CD8-positive, alpha-beta memory T cell (primary cell): ENCODE results near the gene ARPP19. TPM values are rescaled to one million over a fixed set of nuclear protein-coding genes. Genes with fewer than 3 reads are reported as not detected.
"Not testable (repeated sequence)": the region's sequence is repeated elsewhere in the genome, so short reads cannot be mapped to it uniquely, and the experiment has no call there.

Experiments used
- CTCF ChIA-PET: fragments of 350-600 bp; sonication (Branson Sonifier 250); formaldehyde crosslinking; loops from one replicate; lab custom pipeline; 2021; ENCODE audit warnings: antibody characterized with exemption; lab: Charles Lee
- POLR2A ChIA-PET: fragments of 350-600 bp; sonication (Branson Sonifier 250); formaldehyde crosslinking; loops from one replicate; lab custom pipeline; 2021; ENCODE audit warnings: antibody characterized with exemption; lab: Charles Lee
- DNase-seq, 5 donors: peaks; one replicate each; pipeline versions ENCODE4 v3.0.0 to v3.0.0-alpha.2; 2020 to 2022; ENCODE audit warnings: mixed read lengths in 1 of 5
- H3K27ac ChIP-seq: one replicate; pipeline ENCODE4 v1.7.0; 2013; ENCODE audit warnings: low read depth, mild to moderate bottlenecking, low read length, moderate library complexity
- H3K27me3 ChIP-seq: 2 replicates; pipeline ENCODE4 v1.7.0; 2013; ENCODE audit warnings: low read length, mild to moderate bottlenecking; ENCODE audit not compliant: insufficient read depth, poor library complexity, severe bottlenecking
- H3K36me3 ChIP-seq: 2 replicates; pipeline ENCODE4 v1.7.0; 2013; ENCODE audit warnings: mild to moderate bottlenecking, low read length, moderate library complexity; ENCODE audit not compliant: insufficient read depth
- H3K4me1 ChIP-seq: 2 replicates; pipeline ENCODE4 v1.7.0; 2013; ENCODE audit warnings: mild to moderate bottlenecking, low read length, moderate library complexity; ENCODE audit not compliant: insufficient read depth
- H3K4me3 ChIP-seq: 2 replicates; pipeline ENCODE4 v1.7.0; 2013; ENCODE audit warnings: mild to moderate bottlenecking, low read length
- H3K9me3 ChIP-seq: 2 replicates; pipeline ENCODE4 v1.7.0; 2013; ENCODE audit warnings: mild to moderate bottlenecking, low read length
- H3K27ac Mint-ChIP-seq, 8 donors: one replicate each; pipeline ENCODE4 v1.8.0; 2020 to 2021; ENCODE audit warnings: mixed read lengths in 8 of 8, mild to moderate bottlenecking in 6 of 8, inconsistent platforms in 3 of 8, moderate library complexity in 3 of 8
- H3K27me3 Mint-ChIP-seq, 2 donors: one replicate each; pipeline ENCODE4 v1.8.0; 2020 to 2021; ENCODE audit warnings: mixed read lengths in 2 of 2, mild to moderate bottlenecking in 1 of 2, moderate library complexity in 1 of 2
- H3K36me3 Mint-ChIP-seq, 3 donors: one replicate each; pipeline ENCODE4 v1.8.0; 2020 to 2021; ENCODE audit warnings: mixed read lengths in 3 of 3, inconsistent platforms in 1 of 3, mild to moderate bottlenecking in 1 of 3
- H3K4me1 Mint-ChIP-seq, 3 donors: one replicate each; pipeline ENCODE4 v1.8.0; 2020 to 2021; ENCODE audit warnings: mixed read lengths in 3 of 3, inconsistent platforms in 1 of 3, mild to moderate bottlenecking in 1 of 3
- H3K4me3 Mint-ChIP-seq, 7 donors: one replicate each; pipeline ENCODE4 v1.8.0; 2020 to 2021; ENCODE audit warnings: mixed read lengths in 7 of 7, mild to moderate bottlenecking in 6 of 7, moderate library complexity in 4 of 7, inconsistent platforms in 2 of 7
- H3K9me3 Mint-ChIP-seq, 5 donors: one replicate each; pipeline ENCODE4 v1.8.0; 2020 to 2022; ENCODE audit warnings: mixed read lengths in 5 of 5, mild to moderate bottlenecking in 3 of 5, moderate library complexity in 2 of 5, inconsistent platforms in 1 of 5
- polyA plus RNA-seq: library from polyadenylated mRNA; unstranded; fragments of 300-500 nt; fragmentation: Illumina TruSeq; gene quantifications from one replicate; pipeline ENCODE4 v1.2.3, GENCODE V29; 2021
- total RNA-seq, 2 experiments: library from RNA; stranded (reverse); gene quantifications; one replicate each; pipeline ENCODE4 v1.2.3, GENCODE V29; 2021

Gene ARPP19
- total and polyA plus RNA-seq, 3 experiments from 2014 or later = 55.3 to 270 (median 226) TPM

GRCh38 chr15:52559022-52559421, 9.8 kb downstream of the ARPP19 start:
- Histone ChIP-seq H3K27ac (no peak overlapping the region), H3K27me3 (no peaks in the 10 kb centered on the region), H3K4me3 (no peak overlapping the region), H3K36me3 (peaks cover 8% of the 10 kb centered on the region), H3K9me3 (no peaks in the 10 kb centered on the region), H3K4me1 (peaks cover 27% of the 10 kb centered on the region)
- Mint-ChIP-seq H3K9me3 (no peaks in the 10 kb centered on the region), H3K27ac (peak overlapping the region in 6 of 8 donors; percentile 3 to 51 (median 39)), H3K4me3 (peak overlapping the region in 5 of 7 donors; percentile 4 to 49 (median 8)), H3K27me3 (no peaks in the 10 kb centered on the region), H3K36me3 (peaks cover 4 to 44% (median 14%) of the 10 kb centered on the region in 3 donors), H3K4me1 (peaks cover 66 to 91% (median 89%) of the 10 kb centered on the region in 3 donors)
- POLR2A ChIA-PET = no interaction called here
- no peak for DNase-seq
- CTCF ChIA-PET = interaction anchor here (0.7 kb wide), 1 partner anchor 302 kb away, joined by 3 read pairs; no protein-coding TSS in a partner anchor

DNA sequence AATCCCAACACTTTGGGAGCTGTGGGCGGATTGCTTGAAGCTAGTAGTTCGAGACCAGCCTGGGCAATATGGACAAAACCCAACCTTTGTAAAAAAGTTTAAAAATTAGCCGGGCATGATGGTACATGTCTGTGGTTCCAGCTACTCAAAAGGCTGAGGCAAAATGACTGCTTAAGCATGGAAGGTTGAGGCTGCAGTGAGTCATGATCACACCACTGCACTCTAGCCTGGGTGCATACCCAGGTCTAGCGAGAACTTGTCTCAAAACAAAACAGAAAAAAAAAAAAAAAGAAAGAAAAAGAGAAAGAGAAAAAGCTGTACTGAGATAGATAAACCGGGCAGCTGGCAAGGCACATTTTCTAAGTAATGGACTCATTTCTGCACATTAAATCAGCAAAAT, 10.6 kb downstream of the ARPP19 start:
- H3K27ac ChIP-seq = no peak overlapping the region
- Mint-ChIP-seq H3K4me1 (peaks cover 63 to 90% (median 87%) of the 10 kb centered on the region in 3 donors), H3K27me3 (no peaks in the 10 kb centered on the region), H3K9me3 (no peaks in the 10 kb centered on the region), H3K36me3 (peaks cover 4 to 48% (median 14%) of the 10 kb centered on the region in 3 donors), H3K27ac (peak overlapping the region in 6 of 8 donors; percentile 22 to 80 (median 56)), H3K4me3 (peak overlapping the region in 6 of 7 donors; percentile 16 to 64 (median 37))
- DNase-seq = peak in 3 of 5 donors; percentile 14 to 71 (median 19)
- no peaks in the 10 kb centered on the region for H3K9me3 ChIP-seq
- ChIA-PET POLR2A (interaction anchor here (0.7 kb wide), 1 partner anchor 8 kb away, joined by 10 read pairs; no protein-coding TSS in a partner anchor), CTCF (no interaction called here)
- H3K36me3 ChIP-seq = peaks cover 12% of the 10 kb centered on the region
- H3K27me3 ChIP-seq = no peaks in the 10 kb centered on the region
- H3K4me1 ChIP-seq = peaks cover 20% of the 10 kb centered on the region
- no peak overlapping the region for H3K4me3 ChIP-seq

DNA sequence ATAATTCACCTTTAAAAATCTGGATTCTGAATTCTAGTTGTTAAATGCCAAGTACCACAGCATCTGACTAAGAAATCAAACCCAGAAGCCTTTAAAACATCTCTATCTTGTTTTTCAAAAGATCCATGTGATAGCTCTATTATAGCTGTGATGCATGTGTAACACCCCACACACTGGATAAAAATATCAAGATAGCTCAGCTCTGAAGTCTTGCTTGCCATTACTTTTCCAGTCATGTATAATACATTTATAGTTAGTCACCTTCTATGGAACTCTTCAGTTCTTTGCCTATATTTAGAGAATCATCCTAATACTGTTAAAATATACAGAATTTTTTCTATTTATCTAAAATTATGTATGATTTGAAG, 11.6 kb downstream of the ARPP19 start:
- CTCF ChIA-PET = no interaction called here
- H3K4me1 ChIP-seq = peaks cover 20% of the 10 kb centered on the region
- peaks cover 4 to 47% (median 14%) of the 10 kb centered on the region in 3 donors for H3K36me3 Mint-ChIP-seq
- no peaks in the 10 kb centered on the region for H3K9me3 ChIP-seq
- H3K27me3 ChIP-seq = no peaks in the 10 kb centered on the region
- POLR2A ChIA-PET = no interaction called here
- H3K4me1 Mint-ChIP-seq = peaks cover 56 to 80% (median 78%) of the 10 kb centered on the region in 3 donors
- H3K27me3 Mint-ChIP-seq = no peaks in the 10 kb centered on the region
- H3K27ac Mint-ChIP-seq = peak overlapping the region in 3 of 8 donors; percentile 47 to 51 (median 50)
- H3K4me3 Mint-ChIP-seq = no peak overlapping the region
- H3K4me3 ChIP-seq = no peak overlapping the region
- peaks cover 12% of the 10 kb centered on the region for H3K36me3 ChIP-seq
- no peak overlapping the region for H3K27ac ChIP-seq
- no peaks in the 10 kb centered on the region for H3K9me3 Mint-ChIP-seq
- DNase-seq = no peak

GRCh38 chr15:52556524-52557273, 12.1 kb downstream of the ARPP19 start:
- H3K4me3 Mint-ChIP-seq = no peak overlapping the region
- H3K27ac Mint-ChIP-seq = peak overlapping the region in 6 of 8 donors; percentile 22 to 73 (median 49)
- H3K9me3 Mint-ChIP-seq = no peaks in the 10 kb centered on the region

DNA sequence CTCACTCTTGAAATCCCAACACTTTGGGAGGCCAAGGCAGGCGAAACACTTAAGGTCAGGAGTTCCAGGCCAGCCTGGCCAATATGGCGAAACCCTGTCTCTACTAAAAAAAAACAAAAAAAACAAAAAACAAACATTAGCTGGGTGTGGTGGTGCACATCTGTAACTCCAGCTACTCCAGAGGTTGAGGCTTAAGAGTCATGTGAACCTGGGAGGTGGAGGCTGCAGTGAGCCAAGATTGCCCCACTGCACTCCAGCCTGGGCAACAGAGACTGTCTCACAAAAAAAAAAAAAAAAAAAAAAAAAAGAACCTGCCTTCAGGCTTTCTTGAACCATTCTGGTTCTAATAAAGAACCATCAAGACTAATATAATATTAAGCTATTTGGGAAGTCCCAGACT, 16.5 kb downstream of the ARPP19 start:
- peaks cover 30% of the 10 kb centered on the region for H3K36me3 ChIP-seq
- no peak overlapping the region for H3K27ac ChIP-seq
- Mint-ChIP-seq H3K4me1 (peaks cover 20 to 35% (median 31%) of the 10 kb centered on the region in 3 donors), H3K36me3 (peaks cover 4 to 77% (median 19%) of the 10 kb centered on the region in 3 donors), H3K27ac (no peak overlapping the region), H3K4me3 (no peak overlapping the region), H3K27me3 (no peaks in the 10 kb centered on the region), H3K9me3 (no peaks in the 10 kb centered on the region)
- H3K4me3 ChIP-seq = no peak overlapping the region
- POLR2A ChIA-PET = interaction anchor here (0.5 kb wide), 1 partner anchor 24 kb away, joined by 5 read pairs; no protein-coding TSS in a partner anchor
- no peak for DNase-seq
- H3K27me3 ChIP-seq = no peaks in the 10 kb centered on the region
- H3K4me1 ChIP-seq = no peaks in the 10 kb centered on the region
- CTCF ChIA-PET = interaction anchor here (2.9 kb wide), 1 partner anchor 11 kb away, joined by 12 read pairs; no protein-coding TSS in a partner anchor
- H3K9me3 ChIP-seq = no peaks in the 10 kb centered on the region

More at GRCh38 chr15:52556524-52557273, 12.1 kb downstream of the ARPP19 start:
- no peaks in the 10 kb centered on the region for H3K27me3 ChIP-seq
- no peak overlapping the region for H3K27ac ChIP-seq
- peaks cover 14% of the 10 kb centered on the region for H3K36me3 ChIP-seq
- H3K4me3 ChIP-seq = no peak overlapping the region
- no peaks in the 10 kb centered on the region for H3K9me3 ChIP-seq
- peaks cover 20% of the 10 kb centered on the region for H3K4me1 ChIP-seq
- Mint-ChIP-seq H3K27me3 (no peaks in the 10 kb centered on the region), H3K36me3 (peaks cover 4 to 53% (median 14%) of the 10 kb centered on the region in 3 donors), H3K4me1 (peaks cover 52 to 75% (median 72%) of the 10 kb centered on the region in 3 donors)
- CTCF ChIA-PET = interaction anchor here (0.9 kb wide), 1 partner anchor 8 kb away, joined by 3 read pairs; no protein-coding TSS in a partner anchor
- no peak for DNase-seq
- POLR2A ChIA-PET = no interaction called here

- Histone ChIP-seq H3K4me3 (no peak overlapping the region), H3K27ac (no peak overlapping the region), H3K9me3 (no peaks in the 10 kb centered on the region), H3K27me3 (no peaks in the 10 kb centered on the region), H3K36me3 (peaks cover 28% of the 10 kb centered on the region), H3K4me1 (no peaks in the 10 kb centered on the region)
- H3K4me3 Mint-ChIP-seq = no peak overlapping the region
- no peaks in the 10 kb centered on the region for H3K27me3 Mint-ChIP-seq
- POLR2A ChIA-PET = no interaction called here
- H3K4me1 Mint-ChIP-seq = peaks cover 19 to 32% (median 28%) of the 10 kb centered on the region in 3 donors
- H3K9me3 Mint-ChIP-seq = peaks cover 0 to under 1% (median 0%) of the 10 kb centered on the region in 5 donors
- H3K36me3 Mint-ChIP-seq = peaks cover 6 to 78% (median 20%) of the 10 kb centered on the region in 3 donors
- CTCF ChIA-PET = no interaction called here
- H3K27ac Mint-ChIP-seq = no peak overlapping the region
- DNase-seq = no peak
Measured at GRCh38 chr15:52551762-52552161, 17.1 kb downstream of the ARPP19 start.

GRCh38 chr15:52551186-52551585, 17.6 kb downstream of the ARPP19 start:
- H3K27ac Mint-ChIP-seq, DNase-seq, H3K27ac ChIP-seq, H3K9me3 ChIP-seq, H3K27me3 ChIP-seq, H3K27me3 Mint-ChIP-seq, H3K4me1 ChIP-seq, H3K4me3 ChIP-seq, H3K9me3 Mint-ChIP-seq, CTCF ChIA-PET, POLR2A ChIA-PET, H3K4me3 Mint-ChIP-seq: not testable (repeated sequence)
- Mint-ChIP-seq H3K4me1 (peaks cover 20 to 32% (median 28%) of the 10 kb centered on the region in 3 donors), H3K36me3 (peaks cover 11 to 78% (median 22%) of the 10 kb centered on the region in 3 donors)
- H3K36me3 ChIP-seq = peaks cover 25% of the 10 kb centered on the region
